Cardiac muscle cell (in vitro differentiated cells and primary cell): ENCODE results near the gene LGALS12. TPM values are rescaled to one million over a fixed set of nuclear protein-coding genes. Genes with fewer than 3 reads are reported as not detected.
"Not testable (repeated sequence)": the region's sequence is repeated elsewhere in the genome, so short reads cannot be mapped to it uniquely, and the experiment has no call there.

Experiments used
- DNase-seq, 2 donors: peaks; one replicate each; pipeline versions ENCODE4 v3.0.0 to v3.0.0-alpha.2; 2010 to 2017; ENCODE audit warnings: low read depth in 1 of 2, low spot score in 1 of 2
- H3K27ac ChIP-seq: fragments of 200-600 bp; sonication (generic); 2 replicates; pipeline ENCODE4 v1.5.1; 2016
- H3K27me3 ChIP-seq: fragments of 200-600 bp; sonication (generic); 2 replicates; pipeline ENCODE4 v1.6.0; 2016; ENCODE audit warnings: control low read depth
- H3K36me3 ChIP-seq: fragments of 200-600 bp; sonication (generic); 2 replicates; pipeline ENCODE4 v1.5.1; 2016; ENCODE audit warnings: control low read depth
- H3K4me1 ChIP-seq: fragments of 200-600 bp; sonication (generic); 2 replicates; pipeline ENCODE4 v1.8.1; 2017; ENCODE audit warnings: low read depth, mild to moderate bottlenecking, mixed run types
- H3K4me3 ChIP-seq: fragments of 200-600 bp; sonication (generic); 2 replicates; pipeline ENCODE4 v1.5.1; 2016; ENCODE audit warnings: mild to moderate bottlenecking
- H3K9me3 ChIP-seq: fragments of 200-600 bp; sonication (generic); 2 replicates; pipeline ENCODE4 v1.5.1; 2017; ENCODE audit warnings: low read depth, mild to moderate bottlenecking, control low read depth
- CTCF ChIP-seq: IDR thresholded peaks from 2 replicates; pipeline ENCODE4 v1.5.1; 2012; ENCODE audit warnings: low read depth, mild to moderate bottlenecking, low read length
- polyA plus RNA-seq: library from polyadenylated mRNA; unstranded; fragments of >200 nt; fragmentation: Nextera tagmentation; extraction: Ambion mirVana; gene quantifications from 2 replicates; pipeline ENCODE4 v1.2.1, GENCODE V29; 2016
- total RNA-seq: library from RNA; depleted of rRNA; stranded (reverse); fragments of >200 nt; gene quantifications from 2 replicates; pipeline ENCODE4 v1.2.3, GENCODE V29; 2016

LGALS12 gene
- total and polyA plus RNA-seq, 2 experiments from 2014 or later = not detected

GRCh38 chr11:63548178-63548577 lies 42.3 kb downstream of the LGALS12 start:
- H3K4me3 ChIP-seq = no peak overlapping the region
- H3K9me3 ChIP-seq = no peaks in the 10 kb centered on the region
- peak in 1 of 2 donors; percentile 93 for DNase-seq
- H3K27ac ChIP-seq = no peak overlapping the region
- no peaks in the 10 kb centered on the region for H3K4me1 ChIP-seq
- no peak for TF ChIP-seq CTCF
- H3K27me3 ChIP-seq = no peaks in the 10 kb centered on the region
- H3K36me3 ChIP-seq = no peaks in the 10 kb centered on the region

GRCh38 chr11:63549411-63549810 lies 43.5 kb downstream of the LGALS12 start:
- DNase-seq = no peak
- Histone ChIP-seq H3K36me3 (no peaks in the 10 kb centered on the region), H3K27ac (no peak overlapping the region), H3K4me3 (no peak overlapping the region), H3K4me1 (peaks cover under 1% of the 10 kb centered on the region), H3K9me3 (no peaks in the 10 kb centered on the region), H3K27me3 (no peaks in the 10 kb centered on the region)
- no peak for TF ChIP-seq CTCF

- DNase-seq, H3K4me1 ChIP-seq, H3K36me3 ChIP-seq, H3K9me3 ChIP-seq, H3K27me3 ChIP-seq, H3K27ac ChIP-seq, H3K4me3 ChIP-seq: not testable (repeated sequence)
Observed at GRCh38 chr11:63550156-63550700, 44.3 kb downstream of the LGALS12 start.

GRCh38 chr11:63551091-63551888 lies 45.4 kb downstream of the LGALS12 start:
- H3K4me1 ChIP-seq = peaks cover 9% of the 10 kb centered on the region
- H3K4me3 ChIP-seq = no peak overlapping the region
- H3K36me3 ChIP-seq = no peaks in the 10 kb centered on the region
- TF ChIP-seq CTCF = no peak
- no peak for DNase-seq
- no peaks in the 10 kb centered on the region for H3K27me3 ChIP-seq
- H3K27ac ChIP-seq = no peak overlapping the region
- H3K9me3 ChIP-seq = no peaks in the 10 kb centered on the region

- peaks cover 9% of the 10 kb centered on the region for H3K4me1 ChIP-seq
- no peaks in the 10 kb centered on the region for H3K9me3 ChIP-seq
- no peak for DNase-seq
- no peaks in the 10 kb centered on the region for H3K27me3 ChIP-seq
- no peak for TF ChIP-seq CTCF
- H3K36me3 ChIP-seq = no peaks in the 10 kb centered on the region
- H3K4me3 ChIP-seq = no peak overlapping the region
- H3K27ac ChIP-seq = no peak overlapping the region
Observed at GRCh38 chr11:63551889-63552266, 46.0 kb downstream of the LGALS12 start.

- H3K36me3 ChIP-seq = no peaks in the 10 kb centered on the region
- no peak overlapping the region for H3K27ac ChIP-seq
- no peaks in the 10 kb centered on the region for H3K27me3 ChIP-seq
- no peak overlapping the region for H3K4me3 ChIP-seq
- peaks cover 9% of the 10 kb centered on the region for H3K4me1 ChIP-seq
- no peaks in the 10 kb centered on the region for H3K9me3 ChIP-seq
- DNase-seq = no peak
- TF ChIP-seq CTCF = no peak
Observed at GRCh38 chr11:63552921-63553320, 47.0 kb downstream of the LGALS12 start.
